Suprapubic skin (tissue), 4 donors: ENCODE measurements around the gene DGUOK. TPM values are rescaled to one million over a fixed set of nuclear protein-coding genes. Genes with fewer than 3 reads are reported as not detected.

Experiments used
- DNase-seq, 2 donors: peaks; one replicate each; pipeline ENCODE4 v3.0.0-alpha.2; 2019; ENCODE audit warnings: low spot score in 2 of 2
- H3K27ac ChIP-seq: fragments of 200-600 bp; sonication (generic); one replicate; pipeline ENCODE4 v1.5.1; 2019
- H3K27me3 ChIP-seq: fragments of 200-600 bp; sonication (generic); one replicate; pipeline ENCODE4 v1.5.1; 2019
- H3K36me3 ChIP-seq: fragments of 200-600 bp; sonication (generic); one replicate; pipeline ENCODE4 v1.5.1; 2019
- H3K4me1 ChIP-seq: fragments of 200-600 bp; sonication (generic); one replicate; pipeline ENCODE4 v1.5.1; 2019
- H3K4me3 ChIP-seq: fragments of 200-600 bp; sonication (generic); one replicate; pipeline ENCODE4 v1.5.1; 2019; ENCODE audit warnings: mild to moderate bottlenecking
- H3K9me3 ChIP-seq: fragments of 200-600 bp; sonication (generic); one replicate; pipeline ENCODE4 v1.5.1; 2019
- EP300 ChIP-seq: sonication (generic); formaldehyde crosslinking; IDR thresholded peaks from one replicate; pipeline ENCODE4 v1.6.1; 2017; ENCODE audit warnings: antibody characterized with exemption
- POLR2A ChIP-seq, 2 donors: fragments of 450-650 bp; IDR thresholded peaks; one replicate each; pipeline ENCODE4 v1.6.1; 2017; ENCODE audit warnings: antibody characterized with exemption in 2 of 2, mild to moderate bottlenecking in 2 of 2, moderate library complexity in 2 of 2
- POLR2AphosphoS5 ChIP-seq, 3 donors: sonication (generic); formaldehyde crosslinking; IDR thresholded peaks; one replicate each; pipeline ENCODE4 v1.6.1; 2017; ENCODE audit warnings: antibody characterized with exemption in 3 of 3
- WGBS: methylation state at CpG from one replicate; pipeline ENCODE4 v1.1.5; 2018; 5-methylcytosine and 5-hydroxymethylcytosine counted together
- total RNA-seq, 4 donors: library from RNA; depleted of rRNA; stranded (reverse); fragments of >200 nt; gene quantifications; one replicate each; pipeline ENCODE4 v1.1.0, GENCODE V29; 2016
- TF ChIP-seq, protein P1 (sequence below), 2 donors: fragments of 200-600 bp in 1 of 2; fragments of 450-650 bp in 1 of 2; sonication (generic) in 1 of 2; IDR thresholded peaks; one replicate each; pipeline ENCODE4 v1.5.1; 2016 to 2019; ENCODE audit warnings: antibody characterized with exemption in 2 of 2, mild to moderate bottlenecking in 1 of 2, moderate library complexity in 1 of 2

DGUOK gene
- total RNA-seq, 4 donors from 2014 or later: 26.2 to 74.9 (median 48.1) TPM

- TF ChIP-seq, protein P1, sequence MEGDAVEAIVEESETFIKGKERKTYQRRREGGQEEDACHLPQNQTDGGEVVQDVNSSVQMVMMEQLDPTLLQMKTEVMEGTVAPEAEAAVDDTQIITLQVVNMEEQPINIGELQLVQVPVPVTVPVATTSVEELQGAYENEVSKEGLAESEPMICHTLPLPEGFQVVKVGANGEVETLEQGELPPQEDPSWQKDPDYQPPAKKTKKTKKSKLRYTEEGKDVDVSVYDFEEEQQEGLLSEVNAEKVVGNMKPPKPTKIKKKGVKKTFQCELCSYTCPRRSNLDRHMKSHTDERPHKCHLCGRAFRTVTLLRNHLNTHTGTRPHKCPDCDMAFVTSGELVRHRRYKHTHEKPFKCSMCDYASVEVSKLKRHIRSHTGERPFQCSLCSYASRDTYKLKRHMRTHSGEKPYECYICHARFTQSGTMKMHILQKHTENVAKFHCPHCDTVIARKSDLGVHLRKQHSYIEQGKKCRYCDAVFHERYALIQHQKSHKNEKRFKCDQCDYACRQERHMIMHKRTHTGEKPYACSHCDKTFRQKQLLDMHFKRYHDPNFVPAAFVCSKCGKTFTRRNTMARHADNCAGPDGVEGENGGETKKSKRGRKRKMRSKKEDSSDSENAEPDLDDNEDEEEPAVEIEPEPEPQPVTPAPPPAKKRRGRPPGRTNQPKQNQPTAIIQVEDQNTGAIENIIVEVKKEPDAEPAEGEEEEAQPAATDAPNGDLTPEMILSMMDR (IDR thresholded peaks at IDR 0.05): no peak
- TF ChIP-seq POLR2A (IDR thresholded peaks at IDR 0.05): no peak
- no peak for TF ChIP-seq POLR2AphosphoS5 (IDR thresholded peaks at IDR 0.05)
- TF ChIP-seq EP300: no peak
- no peak for DNase-seq
- Histone ChIP-seq H3K36me3 (peaks cover 87% of the 10 kb centered on the region), H3K27me3 (no peaks in the 10 kb centered on the region), H3K4me1 (no peaks in the 10 kb centered on the region), H3K9me3 (no peaks in the 10 kb centered on the region), H3K27ac (no peak overlapping the region), H3K4me3 (no peak overlapping the region)
- 84% methylated on average over 5 of the region's 5 CpGs for WGBS
These were observed 29.7 kb downstream of the DGUOK start for GRCh38 chr2:73956218-73956865.

- Histone ChIP-seq H3K27me3 (no peaks in the 10 kb centered on the region), H3K4me1 (peaks cover 4% of the 10 kb centered on the region), H3K9me3 (no peaks in the 10 kb centered on the region), H3K36me3 (peaks cover 40% of the 10 kb centered on the region), H3K27ac (no peak overlapping the region), H3K4me3 (no peak overlapping the region)
- DNase-seq: no peak
- WGBS: 93% methylated on average over 4 of the region's 4 CpGs
- TF ChIP-seq POLR2AphosphoS5 (IDR thresholded peaks at IDR 0.05) (no peak), POLR2A (IDR thresholded peaks at IDR 0.05) (no peak), EP300 (no peak)
- TF ChIP-seq, protein P1 (IDR thresholded peaks at IDR 0.05): no peak
These were observed 34.6 kb downstream of the DGUOK start for GRCh38 chr2:73961274-73961673.

DNA sequence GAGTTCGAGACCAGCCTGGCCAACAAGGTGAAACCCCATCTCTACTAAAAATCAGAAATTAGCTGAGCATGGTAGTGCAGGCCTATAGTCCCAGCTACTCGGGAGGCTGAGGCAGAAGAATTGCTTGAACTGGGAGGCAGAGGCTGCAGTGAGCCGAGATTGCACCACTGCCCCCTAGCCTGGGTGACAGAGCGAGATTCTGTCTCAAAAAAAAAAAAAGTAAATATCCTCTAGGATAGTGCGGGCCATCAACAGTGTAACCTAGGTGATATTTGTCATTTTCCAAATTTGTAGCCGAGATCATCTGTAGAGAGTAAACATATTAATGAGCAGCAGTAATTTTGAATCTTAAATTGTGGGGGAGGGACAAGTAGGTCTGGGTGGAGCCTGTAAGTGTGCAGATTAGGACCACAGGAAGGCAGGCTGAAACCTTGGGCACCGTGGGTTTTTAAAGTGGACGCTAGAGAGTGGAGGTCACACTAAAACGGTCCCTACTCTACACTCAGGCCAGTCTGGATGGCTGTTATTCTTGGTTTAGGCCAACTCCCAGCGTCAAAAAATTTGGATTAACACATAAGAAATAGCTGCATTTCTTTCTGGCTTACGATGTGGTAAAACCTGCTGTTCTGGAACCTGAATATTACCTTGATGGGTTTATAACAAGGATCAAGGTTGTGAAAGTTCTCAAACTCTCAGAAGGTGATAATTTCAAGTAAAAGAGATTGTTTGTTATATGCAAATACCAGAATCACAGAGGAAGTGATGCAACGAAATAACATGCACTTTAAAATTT, 35.3 kb downstream of the DGUOK start:
- H3K27me3 ChIP-seq: no peaks in the 10 kb centered on the region
- DNase-seq: no peak
- WGBS: 77% methylated on average over 12 of the region's 12 CpGs
- H3K4me1 ChIP-seq: peaks cover 4% of the 10 kb centered on the region
- no peaks in the 10 kb centered on the region for H3K9me3 ChIP-seq
- TF ChIP-seq POLR2AphosphoS5 (IDR thresholded peaks at IDR 0.05): no peak
- no peak for TF ChIP-seq POLR2A (IDR thresholded peaks at IDR 0.05)
- TF ChIP-seq EP300: no peak
- TF ChIP-seq, protein P1 (IDR thresholded peaks at IDR 0.05): no peak
- no peak overlapping the region for H3K27ac ChIP-seq
- H3K36me3 ChIP-seq: peaks cover 32% of the 10 kb centered on the region
- H3K4me3 ChIP-seq: no peak overlapping the region

DNA sequence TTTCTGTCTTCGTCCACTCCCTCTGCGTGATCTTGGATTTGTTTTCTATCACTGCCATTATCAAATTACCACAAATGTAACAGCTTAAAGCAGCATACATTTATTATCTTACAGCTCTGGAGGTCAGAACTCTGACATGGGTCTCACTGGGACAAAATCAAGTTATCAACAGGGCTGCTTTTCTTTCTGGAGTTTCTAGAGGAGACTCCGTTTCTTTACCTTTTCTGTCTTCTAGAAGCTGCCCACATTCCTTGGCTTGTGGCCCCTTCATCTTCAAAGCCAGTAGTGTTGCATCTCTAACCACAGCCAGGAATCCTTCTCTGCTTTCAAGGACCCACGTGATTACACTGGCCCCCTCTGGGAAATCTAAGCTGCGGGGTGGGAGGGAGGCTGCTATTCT, 36.1 kb downstream of the DGUOK start:
- no peaks in the 10 kb centered on the region for H3K27me3 ChIP-seq
- H3K27ac ChIP-seq: no peak overlapping the region
- H3K9me3 ChIP-seq: no peaks in the 10 kb centered on the region
- DNase-seq: no peak
- peaks cover 4% of the 10 kb centered on the region for H3K4me1 ChIP-seq
- peaks cover 26% of the 10 kb centered on the region for H3K36me3 ChIP-seq
- TF ChIP-seq EP300 (no peak), POLR2AphosphoS5 (IDR thresholded peaks at IDR 0.05) (no peak), POLR2A (IDR thresholded peaks at IDR 0.05) (no peak)
- TF ChIP-seq, protein P1 (IDR thresholded peaks at IDR 0.05): no peak
- H3K4me3 ChIP-seq: no peak overlapping the region
- 66% methylated on average over 5 of the region's 5 CpGs for WGBS

- no peaks in the 10 kb centered on the region for H3K27me3 ChIP-seq
- H3K9me3 ChIP-seq: no peaks in the 10 kb centered on the region
- no peak overlapping the region for H3K4me3 ChIP-seq
- DNase-seq: no peak
- H3K27ac ChIP-seq: no peak overlapping the region
- TF ChIP-seq POLR2A (IDR thresholded peaks at IDR 0.05) (no peak), EP300 (no peak), POLR2AphosphoS5 (IDR thresholded peaks at IDR 0.05) (no peak)
- TF ChIP-seq, protein P1 (IDR thresholded peaks at IDR 0.05): no peak
- H3K4me1 ChIP-seq: peaks cover 4% of the 10 kb centered on the region
- peaks cover 18% of the 10 kb centered on the region for H3K36me3 ChIP-seq
- 88% methylated on average over 13 of the region's 13 CpGs for WGBS
These were observed 36.9 kb downstream of the DGUOK start for GRCh38 chr2:73963385-73964120.
